ENCODE results near the gene PPP1R1C.

PPP1R1C gene

GRCh38 chr2:182128821-182129707 lies 143.4 kb downstream of the PPP1R1C start:
- in situ Hi-C loops (cut with HindIII; ENCODE audit: low pct_unique_long_range_greater_than_20kb, low sequenced_read_pairs) = no loop called here
- TF ChIP-seq JUND (IDR thresholded peaks at IDR 0.05; ENCODE audit: low read depth) = no peak
- no peak for DNase-seq (ENCODE audit: low read depth in 1 of 2, low spot score in 1 of 2)

GRCh38 chr2:182132605-182133004 lies 147.0 kb downstream of the PPP1R1C start:
- no peak for DNase-seq (ENCODE audit: low read depth in 1 of 2, low spot score in 1 of 2)
- in situ Hi-C loops (cut with HindIII; ENCODE audit: low pct_unique_long_range_greater_than_20kb, low sequenced_read_pairs) = no loop called here

GRCh38 chr2:182133195-182133891 lies 147.7 kb downstream of the PPP1R1C start:
- no peak for DNase-seq (ENCODE audit: low read depth in 1 of 2, low spot score in 1 of 2)
- in situ Hi-C loops (cut with HindIII; ENCODE audit: low pct_unique_long_range_greater_than_20kb, low sequenced_read_pairs) = no loop called here
- TF ChIP-seq JUND (IDR thresholded peaks at IDR 0.05; ENCODE audit: low read depth) = no peak

More at GRCh38 chr2:182132605-182133004, 147.0 kb downstream of the PPP1R1C start:
- no peak for TF ChIP-seq JUND (IDR thresholded peaks at IDR 0.05; ENCODE audit: low read depth)

- DNase-seq (ENCODE audit: low read depth in 1 of 2, low spot score in 1 of 2) = no peak
- in situ Hi-C loops (cut with HindIII; ENCODE audit: low pct_unique_long_range_greater_than_20kb, low sequenced_read_pairs) = no loop called here
- no peak for TF ChIP-seq JUND (IDR thresholded peaks at IDR 0.05; ENCODE audit: low read depth)
Observed at GRCh38 chr2:182134201-182134600, 148.5 kb downstream of the PPP1R1C start.

GRCh38 chr2:182142062-182142461 lies 156.4 kb downstream of the PPP1R1C start:
- in situ Hi-C loops (cut with HindIII; ENCODE audit: low pct_unique_long_range_greater_than_20kb, low sequenced_read_pairs) = no loop called here
- DNase-seq (ENCODE audit: low read depth in 1 of 2, low spot score in 1 of 2) = no peak
- no peak for TF ChIP-seq JUND (IDR thresholded peaks at IDR 0.05; ENCODE audit: low read depth)

GRCh38 chr2:182144041-182144775 lies 158.6 kb downstream of the PPP1R1C start:
- in situ Hi-C loops (cut with HindIII; ENCODE audit: low pct_unique_long_range_greater_than_20kb, low sequenced_read_pairs) = no loop called here
- DNase-seq (ENCODE audit: low read depth in 1 of 2, low spot score in 1 of 2) = no peak
- TF ChIP-seq JUND (IDR thresholded peaks at IDR 0.05; ENCODE audit: low read depth) = no peak

GRCh38 chr2:182144776-182145165 lies 159.1 kb downstream of the PPP1R1C start:
- no peak for DNase-seq (ENCODE audit: low read depth in 1 of 2, low spot score in 1 of 2)
- in situ Hi-C loops (cut with HindIII; ENCODE audit: low pct_unique_long_range_greater_than_20kb, low sequenced_read_pairs) = no loop called here
- no peak for TF ChIP-seq JUND (IDR thresholded peaks at IDR 0.05; ENCODE audit: low read depth)

GRCh38 chr2:182148344-182148743 lies 162.7 kb downstream of the PPP1R1C start:
- in situ Hi-C loops (cut with HindIII; ENCODE audit: low pct_unique_long_range_greater_than_20kb, low sequenced_read_pairs) = no loop called here
- no peak for DNase-seq (ENCODE audit: low read depth in 1 of 2, low spot score in 1 of 2)
- TF ChIP-seq JUND (IDR thresholded peaks at IDR 0.05; ENCODE audit: low read depth) = no peak

- TF ChIP-seq JUND (IDR thresholded peaks at IDR 0.05; ENCODE audit: low read depth) = no peak
- in situ Hi-C loops (cut with HindIII; ENCODE audit: low pct_unique_long_range_greater_than_20kb, low sequenced_read_pairs) = no loop called here
- no peak for DNase-seq (ENCODE audit: low read depth in 1 of 2, low spot score in 1 of 2)
Observed at GRCh38 chr2:182163878-182164277, 178.2 kb downstream of the PPP1R1C start.

GRCh38 chr2:182164686-182165085 lies 179.0 kb downstream of the PPP1R1C start:
- no peak for TF ChIP-seq JUND (IDR thresholded peaks at IDR 0.05; ENCODE audit: low read depth)
- DNase-seq (ENCODE audit: low read depth in 1 of 2, low spot score in 1 of 2) = no peak
- in situ Hi-C loops (cut with HindIII; ENCODE audit: low pct_unique_long_range_greater_than_20kb, low sequenced_read_pairs) = no loop called here

- in situ Hi-C loops (cut with HindIII; ENCODE audit: low pct_unique_long_range_greater_than_20kb, low sequenced_read_pairs) = no loop called here
- TF ChIP-seq JUND (IDR thresholded peaks at IDR 0.05; ENCODE audit: low read depth) = no peak
- DNase-seq (ENCODE audit: low read depth in 1 of 2, low spot score in 1 of 2) = no peak
Observed at GRCh38 chr2:182165202-182165601, 179.5 kb downstream of the PPP1R1C start.

GRCh38 chr2:182166406-182166805 lies 180.8 kb downstream of the PPP1R1C start:
- no peak for DNase-seq (ENCODE audit: low read depth in 1 of 2, low spot score in 1 of 2)
- TF ChIP-seq JUND (IDR thresholded peaks at IDR 0.05; ENCODE audit: low read depth) = no peak
- in situ Hi-C loops (cut with HindIII; ENCODE audit: low pct_unique_long_range_greater_than_20kb, low sequenced_read_pairs) = no loop called here
